Activated T-helper 1 cell treated with Interleukin-2 at 50 U/mL for 16 hours (primary cell): ENCODE data around the gene ADTRP.

Experiments
- DNase-seq: peaks from one replicate; pipeline ENCODE4 v3.0.0-alpha.2; 2020; ENCODE audit warnings: low read depth

The ADTRP gene

GRCh38 chr6:11722805-11723631 lies 55.6 kb downstream of the ADTRP start:
- no peak for DNase-seq

GRCh38 chr6:11722220-11722619 lies 56.4 kb downstream of the ADTRP start:
- no peak for DNase-seq

GRCh38 chr6:11718463-11718862 lies 60.1 kb downstream of the ADTRP start:
- no peak for DNase-seq

- no peak for DNase-seq
These were observed 60.6 kb downstream of the ADTRP start for GRCh38 chr6:11718031-11718430.

GRCh38 chr6:11714798-11715285 lies 63.8 kb downstream of the ADTRP start:
- no peak for DNase-seq

- no peak for DNase-seq
These were observed 64.3 kb downstream of the ADTRP start for GRCh38 chr6:11714116-11714797.

GRCh38 chr6:11712760-11713159 lies 65.8 kb downstream of the ADTRP start:
- DNase-seq: no peak

GRCh38 chr6:11711984-11712711 lies 66.5 kb downstream of the ADTRP start:
- no peak for DNase-seq

- DNase-seq: no peak
These were observed 67.3 kb downstream of the ADTRP start for GRCh38 chr6:11711003-11711983.

- no peak for DNase-seq
These were observed 68.3 kb downstream of the ADTRP start for GRCh38 chr6:11710311-11710761.

GRCh38 chr6:11706171-11706570 lies 72.4 kb downstream of the ADTRP start:
- no peak for DNase-seq

GRCh38 chr6:11705483-11705882 lies 73.1 kb downstream of the ADTRP start:
- no peak for DNase-seq

- DNase-seq: no peak
These were observed 73.5 kb downstream of the ADTRP start for GRCh38 chr6:11705069-11705468.

GRCh38 chr6:11703725-11704124 lies 74.9 kb downstream of the ADTRP start:
- no peak for DNase-seq

GRCh38 chr6:11702500-11703130 lies 76.0 kb downstream of the ADTRP start:
- DNase-seq: no peak

- DNase-seq: no peak
These were observed 76.5 kb downstream of the ADTRP start for GRCh38 chr6:11702089-11702488.

GRCh38 chr6:11701573-11701972 lies 77.0 kb downstream of the ADTRP start:
- no peak for DNase-seq

GRCh38 chr6:11700118-11700718 lies 78.4 kb downstream of the ADTRP start:
- DNase-seq: no peak

GRCh38 chr6:11699576-11699975 lies 79.0 kb downstream of the ADTRP start:
- no peak for DNase-seq
